Measurements from ENCODE around the gene NFIB.

The NFIB gene

DNA sequence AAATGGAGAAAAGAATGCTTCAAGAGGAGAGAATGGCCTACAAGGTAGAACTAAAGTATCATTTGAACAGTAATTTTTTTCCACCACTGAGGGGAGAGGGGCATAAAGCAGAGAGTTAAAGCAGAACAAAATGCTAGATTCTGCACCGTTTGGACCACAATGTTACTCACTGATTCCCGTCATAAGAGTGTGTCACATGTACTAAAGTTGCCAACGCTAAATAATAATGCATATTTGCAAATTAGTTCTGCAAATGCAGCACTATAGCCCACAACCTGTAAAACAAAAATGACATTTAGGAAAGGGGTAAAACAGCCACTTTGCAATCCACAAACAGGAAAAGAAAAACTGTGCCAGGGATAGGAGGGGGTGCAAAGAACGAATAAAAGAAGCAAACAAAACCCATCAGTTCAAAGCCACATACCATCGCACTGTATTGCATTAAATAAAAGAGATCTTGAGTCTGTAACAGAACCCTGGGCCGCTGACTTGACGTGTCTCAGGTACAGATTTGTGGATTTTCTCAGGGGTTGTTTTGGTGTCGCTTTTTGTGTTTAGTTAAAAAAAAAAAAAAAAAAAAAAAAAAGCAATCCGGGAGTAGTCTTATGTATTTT lies 7.7 kb upstream of the NFIB start:
- H3K4me3 ChIP-seq (ENCODE audit: low read length): peak overlapping the region; percentile 60
- peak overlapping the region; percentile 93 for H3K9ac ChIP-seq (ENCODE audit: low read length)
- no peak overlapping the region for H3K4ac ChIP-seq (ENCODE audit: low read depth, low read length)
- WGBS (ENCODE audit: extremely low coverage, insufficient coverage, low lambda C conversion rate): no CpG with 5 or more reads among the region's 9 CpGs
- H3K27me3 ChIP-seq (ENCODE audit: insufficient read depth, low read length, poor library complexity): no peaks in the 10 kb centered on the region
- peak overlapping the region; percentile 97 for H3K56ac ChIP-seq (ENCODE audit: low read length)
- H3K27ac ChIP-seq (ENCODE audit: low read depth, low read length): peak overlapping the region; percentile 81
- no peak overlapping the region for H4K8ac ChIP-seq (ENCODE audit: low read depth, low read length)
- no peak overlapping the region for H2BK120ac ChIP-seq (ENCODE audit: low read depth, low read length)
- H3K4me1 ChIP-seq (ENCODE audit: control insufficient read depth, low read depth, low read length): peaks cover 6% of the 10 kb centered on the region
- no peak overlapping the region for H4K5ac ChIP-seq (ENCODE audit: low read length)
- no peak for DNase-seq
- H3K4me2 ChIP-seq (ENCODE audit: low read length): peak overlapping the region; percentile 81
- no peaks in the 10 kb centered on the region for H3K79me2 ChIP-seq (ENCODE audit: control insufficient read depth, insufficient read depth, low read length)
- H3K23ac ChIP-seq (ENCODE audit: low read length): no peak overlapping the region
- H2BK5ac ChIP-seq (ENCODE audit: low read length): no peak overlapping the region
- peak overlapping the region; percentile 39 for H2AK5ac ChIP-seq (ENCODE audit: low read length)
- H2BK15ac ChIP-seq (replicated peaks; ENCODE audit: low read depth): no peak overlapping the region
- no peak overlapping the region for H3K18ac ChIP-seq (ENCODE audit: low read length)
- H3K36me3 ChIP-seq (ENCODE audit: control insufficient read depth, insufficient read depth, low read length): no peaks in the 10 kb centered on the region
- H3K79me1 ChIP-seq (ENCODE audit: low read length): no peaks in the 10 kb centered on the region

DNA sequence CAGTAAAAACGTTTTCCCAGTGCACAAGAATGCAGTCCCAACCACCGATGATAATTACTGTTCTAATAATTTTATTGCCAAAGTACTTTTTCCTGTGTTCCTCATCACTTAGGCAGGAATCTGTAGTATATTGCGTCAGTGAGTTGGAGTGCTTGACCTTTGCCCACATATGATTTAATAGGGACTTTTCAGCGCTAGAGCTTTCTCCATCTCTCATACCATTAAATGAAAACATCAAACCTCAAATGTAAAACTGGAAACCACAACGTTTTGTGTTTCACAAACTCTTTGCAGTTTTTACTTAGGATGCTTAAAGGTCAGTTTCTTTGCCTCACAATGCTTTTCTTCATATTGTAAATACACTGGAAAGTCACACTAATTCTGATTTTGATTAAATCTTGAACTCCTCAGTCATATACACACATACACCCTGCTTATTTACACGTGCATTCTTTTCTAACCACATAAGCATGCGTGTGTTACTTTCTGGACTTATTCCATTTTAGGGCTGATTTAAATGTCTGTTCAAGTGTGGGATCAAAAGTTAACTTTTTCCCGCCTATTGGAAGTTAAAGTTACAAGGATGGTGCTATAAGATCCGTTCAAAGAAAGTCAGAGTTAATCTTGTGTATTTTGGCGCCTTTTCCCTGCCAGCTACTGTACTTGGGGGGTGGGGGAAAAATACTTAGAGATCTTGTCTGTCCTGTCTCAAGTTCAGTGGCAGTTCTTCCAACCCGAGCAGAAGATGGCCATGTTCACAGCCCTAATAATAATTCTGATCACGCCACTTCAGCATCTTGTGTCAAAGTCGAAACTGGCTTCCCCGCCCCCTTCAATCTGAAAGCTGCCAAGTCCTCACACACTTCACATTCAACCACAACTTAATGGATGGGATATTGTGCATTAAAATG lies 6.6 kb upstream of the NFIB start:
- Histone ChIP-seq H3K23ac (ENCODE audit: low read length) (no peak overlapping the region), H4K5ac (ENCODE audit: low read length) (no peak overlapping the region), H3K27me3 (ENCODE audit: insufficient read depth, low read length, poor library complexity) (no peaks in the 10 kb centered on the region), H2BK15ac (replicated peaks; ENCODE audit: low read depth) (peak overlapping the region; percentile 19), H3K4me2 (ENCODE audit: low read length) (peak overlapping the region; percentile 2), H3K4me3 (ENCODE audit: low read length) (no peak overlapping the region), H3K36me3 (ENCODE audit: control insufficient read depth, insufficient read depth, low read length) (no peaks in the 10 kb centered on the region), H3K4ac (ENCODE audit: low read depth, low read length) (no peak overlapping the region), H3K56ac (ENCODE audit: low read length) (peak overlapping the region; percentile 17), H2AK5ac (ENCODE audit: low read length) (no peak overlapping the region), H3K79me1 (ENCODE audit: low read length) (no peaks in the 10 kb centered on the region), H2BK5ac (ENCODE audit: low read length) (no peak overlapping the region), H4K8ac (ENCODE audit: low read depth, low read length) (no peak overlapping the region), H3K27ac (ENCODE audit: low read depth, low read length) (no peak overlapping the region), H3K9ac (ENCODE audit: low read length) (peak overlapping the region; percentile 47), H3K79me2 (ENCODE audit: control insufficient read depth, insufficient read depth, low read length) (no peaks in the 10 kb centered on the region), H3K18ac (ENCODE audit: low read length) (peak overlapping the region; percentile 16), H2BK120ac (ENCODE audit: low read depth, low read length) (no peak overlapping the region), H3K4me1 (ENCODE audit: control insufficient read depth, low read depth, low read length) (peaks cover 6% of the 10 kb centered on the region)
- no peak for DNase-seq
- no CpG with 5 or more reads among the region's 14 CpGs for WGBS (ENCODE audit: extremely low coverage, insufficient coverage, low lambda C conversion rate)

DNA sequence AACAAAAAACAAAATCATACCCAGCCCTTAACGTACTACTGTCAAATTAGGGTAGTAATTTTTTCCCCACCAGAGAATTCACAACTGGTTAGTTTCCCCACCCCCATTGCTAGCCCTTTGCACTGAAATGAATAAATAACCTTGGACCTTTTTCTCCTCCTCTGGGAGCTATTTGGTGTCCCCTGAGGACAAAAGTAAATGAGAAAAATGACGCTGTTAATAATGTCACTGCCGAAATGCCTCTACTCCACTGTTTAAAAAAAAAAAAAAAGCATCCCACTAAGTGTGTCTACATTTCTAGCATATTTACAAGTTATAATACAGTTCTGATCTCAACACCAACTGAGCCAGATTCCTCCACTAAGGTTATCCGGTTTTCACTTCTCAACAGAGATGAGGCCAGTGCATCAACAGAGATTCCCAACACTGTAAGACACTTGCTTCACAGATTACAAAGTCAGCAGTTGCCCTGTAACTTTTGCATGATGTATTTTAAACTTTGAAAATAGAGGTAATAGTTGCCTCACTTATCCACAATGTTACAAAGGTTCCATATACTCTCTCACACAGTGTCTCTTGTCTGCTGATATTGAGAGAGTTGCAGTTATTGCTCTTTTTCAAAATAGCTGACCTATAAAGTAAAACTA lies 5.1 kb upstream of the NFIB start:
- Histone ChIP-seq H4K8ac (ENCODE audit: low read depth, low read length) (no peak overlapping the region), H3K79me2 (ENCODE audit: control insufficient read depth, insufficient read depth, low read length) (no peaks in the 10 kb centered on the region), H2AK5ac (ENCODE audit: low read length) (no peak overlapping the region), H3K56ac (ENCODE audit: low read length) (no peak overlapping the region), H2BK5ac (ENCODE audit: low read length) (no peak overlapping the region), H3K27ac (ENCODE audit: low read depth, low read length) (no peak overlapping the region), H3K4me2 (ENCODE audit: low read length) (no peak overlapping the region), H4K5ac (ENCODE audit: low read length) (no peak overlapping the region), H3K27me3 (ENCODE audit: insufficient read depth, low read length, poor library complexity) (no peaks in the 10 kb centered on the region), H3K18ac (ENCODE audit: low read length) (no peak overlapping the region), H3K23ac (ENCODE audit: low read length) (no peak overlapping the region), H3K4me3 (ENCODE audit: low read length) (no peak overlapping the region), H2BK120ac (ENCODE audit: low read depth, low read length) (no peak overlapping the region), H3K9ac (ENCODE audit: low read length) (no peak overlapping the region), H2BK15ac (replicated peaks; ENCODE audit: low read depth) (no peak overlapping the region), H3K36me3 (ENCODE audit: control insufficient read depth, insufficient read depth, low read length) (no peaks in the 10 kb centered on the region), H3K4ac (ENCODE audit: low read depth, low read length) (no peak overlapping the region), H3K79me1 (ENCODE audit: low read length) (no peaks in the 10 kb centered on the region), H3K4me1 (ENCODE audit: control insufficient read depth, low read depth, low read length) (peaks cover 6% of the 10 kb centered on the region)
- no peak for DNase-seq
- no CpG with 5 or more reads among the region's 4 CpGs for WGBS (ENCODE audit: extremely low coverage, insufficient coverage, low lambda C conversion rate)

DNA sequence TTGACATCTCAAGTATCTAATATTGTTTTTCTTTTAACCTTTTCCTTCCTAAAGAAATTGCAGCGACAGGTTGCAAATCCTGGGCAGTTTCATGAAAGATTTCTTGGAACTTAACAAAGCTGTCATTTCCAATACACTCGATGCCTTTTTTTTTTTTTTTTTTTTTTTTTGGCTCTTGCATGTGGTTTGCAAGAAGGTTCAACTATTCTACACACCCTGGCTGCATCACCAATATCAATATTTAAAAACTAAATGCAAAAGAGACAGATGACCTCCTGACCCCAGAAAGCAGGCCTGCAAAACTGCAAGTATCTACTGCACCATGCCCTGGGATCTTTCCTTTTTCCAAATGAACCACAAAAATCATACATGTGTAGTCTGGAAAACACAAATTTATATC lies 4.4 kb upstream of the NFIB start:
- Histone ChIP-seq H3K56ac (ENCODE audit: low read length) (no peak overlapping the region), H4K5ac (ENCODE audit: low read length) (no peak overlapping the region), H3K23ac (ENCODE audit: low read length) (no peak overlapping the region), H3K4me1 (ENCODE audit: control insufficient read depth, low read depth, low read length) (peaks cover 6% of the 10 kb centered on the region), H3K4ac (ENCODE audit: low read depth, low read length) (no peak overlapping the region), H2BK5ac (ENCODE audit: low read length) (no peak overlapping the region), H3K79me2 (ENCODE audit: control insufficient read depth, insufficient read depth, low read length) (no peaks in the 10 kb centered on the region), H2BK15ac (replicated peaks; ENCODE audit: low read depth) (no peak overlapping the region), H3K36me3 (ENCODE audit: control insufficient read depth, insufficient read depth, low read length) (no peaks in the 10 kb centered on the region), H3K79me1 (ENCODE audit: low read length) (no peaks in the 10 kb centered on the region), H3K18ac (ENCODE audit: low read length) (no peak overlapping the region), H3K4me2 (ENCODE audit: low read length) (no peak overlapping the region), H3K9ac (ENCODE audit: low read length) (no peak overlapping the region), H4K8ac (ENCODE audit: low read depth, low read length) (no peak overlapping the region), H3K27ac (ENCODE audit: low read depth, low read length) (no peak overlapping the region), H2BK120ac (ENCODE audit: low read depth, low read length) (no peak overlapping the region), H3K27me3 (ENCODE audit: insufficient read depth, low read length, poor library complexity) (no peaks in the 10 kb centered on the region), H2AK5ac (ENCODE audit: low read length) (no peak overlapping the region), H3K4me3 (ENCODE audit: low read length) (no peak overlapping the region)
- DNase-seq: no peak
- WGBS (ENCODE audit: extremely low coverage, insufficient coverage, low lambda C conversion rate): no CpG with 5 or more reads among the region's 2 CpGs

DNA sequence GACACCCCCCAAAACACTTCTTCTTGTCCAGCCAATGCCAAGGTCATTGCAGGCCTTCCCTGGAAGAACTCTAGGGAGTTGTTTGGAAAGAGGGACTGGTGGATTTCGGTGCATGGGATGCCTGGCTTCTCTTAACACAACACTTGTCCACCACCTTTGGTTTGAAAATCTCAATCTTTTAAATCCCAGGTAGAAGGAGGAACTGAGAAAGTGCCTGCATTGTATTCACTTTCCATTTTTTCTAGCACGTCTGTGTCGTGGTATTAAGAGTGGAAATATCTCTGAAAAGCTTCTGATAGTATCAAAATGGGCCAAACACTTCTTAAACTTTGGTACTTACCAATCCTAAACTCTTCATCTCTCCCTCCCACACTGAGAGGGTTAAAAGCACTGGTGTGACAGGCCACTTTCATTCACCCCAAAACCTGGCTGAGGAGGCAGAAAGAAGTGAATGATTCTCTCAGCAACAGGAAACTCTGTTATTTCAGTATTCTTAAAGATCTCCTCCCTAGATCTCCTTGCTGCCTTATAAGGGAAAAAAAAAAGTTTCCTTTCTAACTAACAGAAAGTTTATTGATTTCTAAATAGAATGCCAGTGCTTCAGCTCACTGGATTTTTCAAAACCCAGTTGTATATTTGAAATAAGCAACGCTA lies 3.9 kb upstream of the NFIB start:
- H3K9ac ChIP-seq (ENCODE audit: low read length): no peak overlapping the region
- H3K4ac ChIP-seq (ENCODE audit: low read depth, low read length): no peak overlapping the region
- peak overlapping the region; percentile 51 for H2BK120ac ChIP-seq (ENCODE audit: low read depth, low read length)
- H2BK15ac ChIP-seq (replicated peaks; ENCODE audit: low read depth): no peak overlapping the region
- H3K4me1 ChIP-seq (ENCODE audit: control insufficient read depth, low read depth, low read length): peaks cover 6% of the 10 kb centered on the region
- no peak overlapping the region for H4K8ac ChIP-seq (ENCODE audit: low read depth, low read length)
- no peaks in the 10 kb centered on the region for H3K36me3 ChIP-seq (ENCODE audit: control insufficient read depth, insufficient read depth, low read length)
- H2BK5ac ChIP-seq (ENCODE audit: low read length): no peak overlapping the region
- H3K79me2 ChIP-seq (ENCODE audit: control insufficient read depth, insufficient read depth, low read length): no peaks in the 10 kb centered on the region
- no peak overlapping the region for H4K5ac ChIP-seq (ENCODE audit: low read length)
- no peak overlapping the region for H3K23ac ChIP-seq (ENCODE audit: low read length)
- no CpG with 5 or more reads among the region's 4 CpGs for WGBS (ENCODE audit: extremely low coverage, insufficient coverage, low lambda C conversion rate)
- H3K18ac ChIP-seq (ENCODE audit: low read length): peak overlapping the region; percentile 100
- H2AK5ac ChIP-seq (ENCODE audit: low read length): no peak overlapping the region
- H3K4me3 ChIP-seq (ENCODE audit: low read length): no peak overlapping the region
- H3K27ac ChIP-seq (ENCODE audit: low read depth, low read length): no peak overlapping the region
- no peaks in the 10 kb centered on the region for H3K79me1 ChIP-seq (ENCODE audit: low read length)
- H3K27me3 ChIP-seq (ENCODE audit: insufficient read depth, low read length, poor library complexity): no peaks in the 10 kb centered on the region
- DNase-seq: no peak
- H3K56ac ChIP-seq (ENCODE audit: low read length): no peak overlapping the region
- no peak overlapping the region for H3K4me2 ChIP-seq (ENCODE audit: low read length)

Data from mesendoderm (in vitro differentiated cells).